ENCODE results near the gene ZBTB17.
"Not testable (repeated sequence)": the region's sequence is repeated elsewhere in the genome, so short reads cannot be mapped to it uniquely, and the experiment has no call there.

The ZBTB17 gene

DNA sequence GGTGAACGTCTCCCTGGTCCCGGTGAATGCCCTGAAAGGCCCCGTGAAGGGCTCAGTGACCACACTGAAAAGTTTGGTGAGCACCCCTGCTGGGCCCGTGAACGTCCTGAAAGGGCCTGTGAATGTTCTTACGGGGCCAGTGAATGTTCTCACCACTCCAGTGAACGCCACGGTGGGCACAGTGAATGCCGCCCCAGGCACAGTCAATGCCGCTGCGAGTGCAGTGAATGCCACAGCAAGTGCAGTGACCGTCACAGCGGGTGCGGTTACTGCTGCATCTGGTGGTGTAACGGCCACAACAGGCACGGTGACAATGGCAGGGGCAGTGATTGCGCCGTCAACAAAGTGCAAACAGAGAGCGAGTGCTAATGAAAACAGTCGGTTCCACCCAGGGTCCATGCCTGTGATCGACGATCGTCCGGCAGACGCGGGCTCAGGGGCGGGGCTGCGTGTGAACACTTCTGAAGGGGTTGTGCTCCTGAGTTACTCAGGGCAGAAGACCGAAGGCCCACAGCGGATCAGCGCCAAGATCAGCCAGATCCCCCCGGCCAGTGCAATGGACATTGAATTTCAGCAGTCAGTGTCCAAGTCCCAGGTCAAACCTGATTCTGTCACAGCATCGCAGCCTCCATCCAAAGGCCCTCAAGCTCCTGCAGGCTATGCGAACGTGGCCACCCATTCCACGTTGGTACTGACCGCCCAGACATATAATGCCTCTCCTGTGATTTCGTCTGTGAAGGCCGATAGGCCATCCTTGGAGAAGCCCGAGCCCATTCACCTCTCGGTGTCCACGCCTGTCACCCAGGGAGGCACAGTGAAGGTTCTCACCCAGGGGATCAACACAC, 41.5 kb downstream of the ZBTB17 start:
- DNase-seq = no peak

DNA sequence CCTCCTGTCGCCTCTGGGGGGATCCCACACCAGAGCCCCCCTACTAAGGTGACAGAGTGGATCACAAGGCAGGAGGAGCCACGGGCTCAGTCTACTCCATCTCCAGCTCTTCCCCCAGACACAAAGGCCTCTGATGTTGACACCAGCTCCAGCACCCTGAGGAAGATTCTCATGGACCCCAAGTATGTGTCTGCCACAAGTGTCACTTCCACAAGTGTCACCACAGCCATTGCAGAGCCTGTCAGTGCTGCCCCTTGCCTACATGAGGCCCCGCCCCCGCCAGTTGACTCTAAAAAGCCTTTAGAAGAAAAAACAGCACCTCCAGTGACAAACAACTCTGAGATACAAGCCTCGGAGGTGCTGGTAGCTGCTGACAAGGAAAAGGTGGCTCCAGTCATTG, 42.2 kb downstream of the ZBTB17 start:
- DNase-seq = no peak

DNA sequence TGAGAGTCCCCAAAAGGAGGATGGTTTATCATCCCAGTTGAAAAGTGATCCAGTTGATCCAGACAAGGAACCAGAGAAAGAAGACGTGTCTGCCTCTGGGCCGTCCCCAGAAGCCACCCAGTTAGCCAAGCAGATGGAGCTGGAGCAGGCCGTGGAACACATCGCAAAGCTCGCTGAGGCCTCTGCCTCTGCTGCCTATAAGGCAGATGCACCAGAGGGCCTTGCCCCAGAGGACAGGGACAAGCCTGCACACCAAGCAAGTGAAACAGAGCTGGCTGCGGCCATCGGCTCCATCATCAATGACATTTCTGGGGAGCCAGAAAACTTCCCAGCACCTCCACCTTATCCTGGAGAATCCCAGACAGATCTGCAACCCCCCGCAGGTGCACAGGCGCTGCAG, 43.3 kb downstream of the ZBTB17 start:
- no peak for DNase-seq

DNA sequence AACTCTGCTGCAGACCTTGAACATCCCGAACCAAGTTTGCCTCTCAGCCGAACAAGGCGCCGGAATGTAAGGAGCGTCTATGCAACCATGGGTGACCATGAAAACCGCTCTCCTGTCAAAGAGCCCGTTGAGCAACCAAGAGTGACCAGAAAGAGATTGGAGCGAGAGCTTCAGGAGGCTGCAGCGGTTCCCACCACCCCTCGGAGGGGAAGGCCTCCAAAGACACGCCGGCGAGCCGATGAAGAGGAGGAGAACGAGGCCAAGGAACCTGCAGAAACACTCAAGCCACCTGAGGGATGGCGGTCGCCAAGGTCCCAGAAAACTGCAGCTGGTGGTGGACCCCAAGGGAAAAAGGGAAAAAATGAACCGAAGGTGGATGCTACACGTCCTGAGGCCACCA, 44.0 kb downstream of the ZBTB17 start:
- no peak for DNase-seq

DNA sequence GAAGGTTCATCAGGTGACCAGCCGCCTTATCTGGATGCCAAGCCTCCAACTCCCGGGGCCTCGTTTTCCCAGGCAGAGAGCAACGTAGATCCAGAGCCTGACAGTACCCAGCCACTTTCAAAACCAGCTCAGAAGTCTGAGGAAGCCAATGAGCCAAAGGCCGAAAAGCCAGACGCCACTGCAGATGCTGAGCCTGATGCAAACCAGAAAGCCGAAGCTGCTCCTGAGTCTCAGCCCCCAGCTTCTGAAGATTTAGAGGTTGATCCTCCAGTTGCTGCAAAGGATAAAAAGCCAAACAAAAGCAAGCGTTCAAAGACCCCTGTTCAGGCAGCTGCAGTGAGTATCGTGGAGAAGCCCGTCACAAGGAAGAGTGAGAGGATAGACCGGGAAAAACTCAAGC, 44.5 kb downstream of the ZBTB17 start:
- DNase-seq = no peak

DNA sequence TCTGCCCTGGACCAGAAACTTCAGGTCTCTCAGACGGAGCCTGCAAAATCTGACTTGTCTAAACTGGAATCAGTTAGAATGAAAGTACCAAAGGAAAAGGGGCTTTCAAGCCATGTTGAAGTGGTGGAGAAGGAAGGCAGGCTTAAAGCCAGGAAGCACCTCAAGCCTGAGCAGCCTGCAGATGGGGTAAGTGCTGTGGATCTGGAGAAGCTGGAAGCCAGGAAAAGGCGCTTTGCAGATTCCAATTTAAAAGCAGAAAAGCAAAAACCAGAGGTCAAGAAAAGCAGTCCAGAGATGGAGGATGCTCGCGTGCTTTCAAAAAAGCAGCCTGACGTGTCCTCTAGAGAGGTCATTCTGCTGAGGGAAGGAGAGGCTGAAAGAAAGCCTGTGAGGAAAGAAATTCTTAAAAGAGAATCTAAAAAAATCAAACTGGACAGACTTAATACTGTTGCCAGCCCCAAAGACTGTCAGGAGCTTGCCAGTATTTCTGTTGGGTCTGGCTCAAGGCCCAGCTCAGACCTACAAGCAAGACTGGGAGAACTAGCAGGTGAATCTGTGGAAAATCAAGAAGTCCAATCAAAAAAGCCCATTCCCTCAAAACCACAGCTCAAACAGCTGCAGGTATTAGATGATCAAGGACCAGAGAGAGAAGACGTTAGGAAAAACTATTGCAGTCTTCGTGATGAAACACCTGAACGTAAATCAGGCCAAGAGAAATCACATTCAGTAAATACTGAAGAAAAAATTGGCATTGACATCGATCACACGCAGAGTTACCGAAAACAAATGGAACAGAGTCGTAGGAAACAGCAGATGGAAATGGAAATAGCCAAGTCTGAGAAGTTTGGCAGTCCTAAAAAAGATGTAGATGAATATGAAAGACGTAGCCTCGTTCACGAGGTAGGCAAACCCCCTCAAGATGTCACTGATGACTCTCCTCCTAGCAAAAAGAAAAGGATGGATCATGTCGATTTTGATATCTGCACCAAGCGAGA, 46.6 kb downstream of the ZBTB17 start:
- DNase-seq = no peak

DNA sequence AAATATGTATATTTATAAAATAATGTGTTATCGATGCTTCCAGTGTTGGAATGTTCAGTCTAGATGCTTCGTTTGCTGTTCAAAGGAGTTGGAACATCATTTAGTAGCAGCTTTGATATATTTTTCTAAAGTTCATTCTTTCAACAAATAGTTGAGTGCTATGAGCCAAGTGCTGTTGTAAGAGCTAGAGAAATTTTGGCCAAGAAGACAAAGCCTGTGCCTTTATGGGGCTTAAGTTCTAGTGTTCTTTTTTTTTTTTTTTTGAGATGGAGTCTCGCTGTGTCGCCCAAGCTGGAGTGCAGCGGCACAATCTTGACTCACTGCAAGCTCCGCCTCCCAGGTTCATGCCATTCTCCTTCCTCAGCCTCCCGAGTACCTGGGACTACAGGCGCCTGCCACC, 49.5 kb downstream of the ZBTB17 start:
- DNase-seq = not testable (repeated sequence)

DNA sequence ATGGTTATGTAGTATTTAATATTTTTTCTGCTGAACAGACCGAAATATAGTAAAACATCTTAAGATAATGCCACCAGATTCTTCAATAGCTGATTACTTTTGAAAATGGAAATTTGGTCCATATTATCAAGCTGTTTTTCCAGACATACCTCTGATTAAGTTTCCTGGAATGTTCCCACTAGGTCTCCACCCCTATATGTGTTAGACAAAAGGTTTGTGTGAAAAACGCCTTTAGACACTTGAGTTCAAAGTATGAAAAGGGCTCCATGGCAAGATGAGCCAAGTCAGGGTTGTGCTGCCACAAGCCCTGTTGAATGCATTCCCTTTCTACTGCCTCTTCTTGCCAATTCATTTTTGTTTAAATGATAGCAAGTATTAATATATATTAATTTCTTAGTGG, 52.7 kb downstream of the ZBTB17 start:
- DNase-seq = no peak

DNA sequence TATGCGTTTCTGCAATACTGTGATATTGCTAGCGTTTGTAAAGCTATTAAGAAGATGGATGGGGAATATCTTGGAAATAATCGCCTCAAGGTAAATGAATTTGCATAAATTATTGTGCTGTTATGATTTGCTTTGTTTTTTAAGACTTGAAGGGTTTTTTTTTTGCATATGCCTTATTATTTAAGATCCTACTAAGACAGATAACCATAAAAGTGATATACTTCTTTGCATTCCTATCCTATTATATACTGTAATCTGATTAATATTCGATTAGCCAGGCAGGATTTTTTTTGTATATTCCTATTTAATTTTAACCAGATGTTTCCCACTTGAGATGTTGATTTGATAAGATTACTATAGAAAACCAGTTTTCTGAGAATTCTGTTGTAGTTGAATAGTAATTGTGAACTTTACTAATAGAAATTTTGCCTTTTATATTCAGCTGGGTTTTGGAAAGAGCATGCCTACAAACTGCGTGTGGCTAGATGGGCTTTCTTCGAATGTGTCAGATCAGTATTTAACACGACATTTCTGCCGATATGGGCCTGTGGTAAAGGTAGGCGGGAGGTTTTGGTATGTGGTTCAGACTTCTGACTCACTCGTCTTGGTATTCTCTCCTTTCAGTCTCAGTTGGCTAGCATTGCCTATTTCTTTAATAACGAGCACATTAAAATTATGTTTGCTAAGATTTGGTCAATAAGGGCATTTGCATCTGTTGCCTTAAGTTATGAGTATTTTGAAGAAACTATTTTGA, 56.8 kb downstream of the ZBTB17 start:
- no peak for DNase-seq

DNA sequence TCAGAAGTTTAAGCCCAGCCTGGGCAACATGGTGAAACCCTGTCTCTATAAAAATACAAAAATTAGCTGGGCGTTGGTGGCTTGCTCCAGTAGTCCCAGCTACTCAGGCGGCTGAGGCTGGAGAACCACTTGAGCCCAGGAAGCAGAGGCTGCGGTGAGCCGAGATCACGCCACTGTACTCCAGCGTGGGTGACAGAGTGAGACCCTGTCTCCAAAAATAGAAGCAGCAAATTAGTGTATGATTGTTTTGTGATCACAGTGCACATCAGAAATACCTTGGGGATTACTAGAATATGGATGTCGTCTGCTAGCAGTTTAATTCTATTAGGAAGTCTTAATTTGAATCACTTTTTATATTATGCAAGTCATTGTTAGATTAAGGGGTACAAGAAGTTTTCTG, 59.0 kb downstream of the ZBTB17 start:
- no peak for DNase-seq

DNA sequence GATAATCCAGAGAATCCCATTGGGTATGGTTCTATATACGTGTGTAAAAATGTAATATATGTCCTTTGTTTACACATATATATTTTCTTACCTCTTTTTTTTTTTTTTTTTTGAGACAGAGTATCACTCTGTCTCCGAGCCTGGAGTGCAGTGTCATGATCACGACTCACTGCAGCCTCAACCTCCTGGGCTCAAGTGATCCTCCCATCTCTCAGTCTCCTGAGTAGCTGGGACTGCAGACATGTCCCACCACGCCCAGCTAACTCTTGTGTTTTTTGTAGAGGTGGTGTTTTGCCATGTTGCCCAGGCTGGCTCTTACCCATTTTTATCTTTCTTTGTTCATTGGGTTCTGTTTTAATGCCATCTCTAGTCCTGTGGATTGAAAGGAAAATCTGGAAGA, 59.5 kb downstream of the ZBTB17 start:
- peak; percentile 37 for DNase-seq

DNA sequence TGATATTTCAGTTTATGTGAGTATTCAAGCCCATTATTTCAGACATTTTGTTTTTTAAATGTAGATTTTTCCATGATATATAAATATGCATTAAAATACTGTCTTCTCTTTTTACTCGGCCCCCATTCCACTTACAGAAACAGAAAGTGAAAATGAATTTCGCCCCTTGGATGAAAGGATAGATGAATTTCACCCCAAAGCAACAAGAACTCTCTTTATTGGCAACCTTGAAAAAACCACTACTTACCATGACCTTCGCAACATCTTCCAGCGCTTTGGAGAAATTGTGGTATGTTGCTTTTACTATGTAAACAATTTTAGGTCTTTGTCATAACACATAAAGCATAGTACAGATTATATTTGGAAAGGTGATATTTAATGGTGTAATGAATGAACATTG, 59.9 kb downstream of the ZBTB17 start:
- no peak for DNase-seq

DNA sequence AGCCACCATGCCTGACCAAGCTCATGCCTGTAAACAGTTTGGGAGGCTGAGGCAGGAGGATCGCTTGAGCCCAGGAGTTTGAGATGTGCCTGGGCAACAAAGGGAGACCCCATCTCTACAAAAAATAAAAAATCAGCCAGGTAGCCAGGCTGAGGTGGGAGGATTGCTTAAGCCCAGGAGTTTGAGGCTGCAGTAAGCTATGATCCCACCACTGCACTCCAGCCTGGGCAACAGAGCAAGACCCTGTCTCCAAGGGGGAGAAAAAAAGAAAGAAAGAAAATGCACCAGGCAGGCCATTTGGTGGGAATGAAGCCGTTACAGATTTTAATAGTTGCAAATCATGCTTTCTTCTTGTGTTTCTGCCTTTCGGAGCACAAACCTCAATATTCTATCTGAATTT, 62.3 kb downstream of the ZBTB17 start:
- DNase-seq = not testable (repeated sequence)

DNA sequence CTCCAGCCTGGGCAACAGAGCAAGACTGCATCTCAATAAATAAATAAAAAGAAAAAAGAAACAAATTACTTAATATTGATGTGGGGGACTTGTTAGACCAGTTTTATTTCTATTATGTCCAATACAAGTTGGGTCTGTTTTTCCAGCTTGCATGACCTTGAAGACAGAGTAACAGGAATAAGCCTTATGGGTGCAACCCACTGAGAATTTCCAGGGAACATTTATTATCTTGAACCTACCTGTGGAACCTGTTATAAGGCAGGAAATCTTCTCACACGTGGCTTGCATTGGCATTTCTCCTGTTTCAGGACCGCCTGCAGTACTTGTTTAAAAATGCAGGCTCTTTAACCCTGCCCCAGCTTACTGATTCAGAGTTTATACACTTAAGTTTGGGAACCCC, 64.0 kb downstream of the ZBTB17 start:
- no peak for DNase-seq

DNA sequence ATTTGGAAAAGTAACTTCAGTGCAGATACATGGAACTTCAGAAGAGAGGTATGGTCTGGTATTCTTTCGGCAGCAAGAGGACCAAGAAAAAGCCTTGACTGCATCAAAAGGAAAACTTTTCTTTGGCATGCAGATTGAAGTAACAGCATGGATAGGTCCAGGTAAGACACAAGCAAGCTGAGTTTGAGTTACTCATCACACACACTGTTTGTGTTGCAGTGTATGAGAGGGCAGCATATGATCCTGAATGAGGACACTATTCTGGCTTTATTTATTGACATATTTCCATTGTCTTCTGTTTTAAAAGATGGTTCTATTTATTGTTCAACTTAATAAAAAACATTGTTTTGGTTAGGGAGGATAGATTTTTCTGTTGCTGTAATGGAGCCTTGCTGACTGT, 64.8 kb downstream of the ZBTB17 start:
- DNase-seq = no peak

DNA sequence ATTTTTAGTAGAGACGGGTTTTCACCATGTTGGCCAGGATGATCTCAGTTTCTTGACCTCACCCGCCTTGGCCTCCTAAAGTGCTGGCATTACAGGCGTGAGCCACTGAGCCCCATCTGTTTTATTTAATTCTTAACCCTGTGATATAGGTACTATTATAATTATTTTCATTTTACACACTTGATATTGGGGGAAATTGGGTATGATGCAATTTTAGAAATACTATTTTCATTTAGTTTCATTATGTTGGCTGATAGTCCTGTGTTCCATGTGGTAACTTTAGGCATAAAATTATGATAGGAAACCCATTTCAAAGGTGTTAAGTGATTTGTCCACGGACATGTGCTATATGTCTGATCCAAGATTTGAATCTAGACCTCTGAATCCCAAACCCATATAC, 67.3 kb downstream of the ZBTB17 start:
- DNase-seq = no peak

DNA sequence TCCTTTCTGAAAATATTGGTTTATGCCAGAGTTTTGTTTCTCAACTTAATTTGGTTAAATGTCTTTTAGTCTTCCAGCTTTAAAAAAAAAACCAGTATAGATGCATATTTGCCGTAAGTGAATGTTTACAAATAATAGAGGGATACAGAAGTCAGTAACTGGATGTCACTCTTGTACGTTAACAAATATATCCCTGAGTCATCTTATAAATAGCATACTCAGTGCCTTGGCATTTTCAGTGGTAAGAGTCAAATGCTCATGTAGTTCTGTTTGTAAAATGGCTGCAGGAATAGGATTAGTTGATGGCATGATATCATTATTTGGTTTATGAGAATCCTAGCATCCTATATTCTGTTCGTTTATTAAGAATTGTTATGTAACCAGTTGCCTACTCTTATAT, 73.0 kb downstream of the ZBTB17 start:
- no peak for DNase-seq

DNA sequence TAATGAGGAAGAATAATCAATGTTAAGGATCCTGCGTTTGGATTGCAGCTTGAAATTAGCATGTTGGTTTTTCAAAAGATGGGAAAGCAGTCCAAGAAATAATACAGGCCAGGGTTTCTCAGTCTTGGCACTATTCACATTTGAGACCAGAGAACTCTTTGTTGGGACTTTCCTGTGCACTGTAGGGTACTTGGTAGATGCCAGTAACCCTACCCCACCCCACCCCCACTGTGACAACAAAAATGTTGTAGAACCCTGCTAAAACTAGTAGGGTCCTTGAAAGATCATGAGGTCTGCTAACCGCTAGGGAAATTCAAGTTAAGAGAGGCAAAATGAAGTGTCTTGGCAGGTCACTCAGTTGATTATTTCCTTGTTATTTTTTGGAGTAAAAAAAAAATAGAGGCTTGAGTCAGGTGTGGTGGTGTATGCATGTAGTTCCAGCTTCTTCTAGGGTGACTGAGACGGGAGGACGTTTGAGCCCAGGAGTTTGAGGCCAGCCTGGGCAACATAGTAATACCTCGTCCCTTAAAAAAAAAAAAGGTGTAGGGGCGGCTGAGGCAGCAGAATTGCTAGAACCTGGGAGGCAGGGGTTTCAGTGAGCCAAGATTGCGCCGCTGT, 75.1 kb downstream of the ZBTB17 start:
- no peak for DNase-seq

DNA sequence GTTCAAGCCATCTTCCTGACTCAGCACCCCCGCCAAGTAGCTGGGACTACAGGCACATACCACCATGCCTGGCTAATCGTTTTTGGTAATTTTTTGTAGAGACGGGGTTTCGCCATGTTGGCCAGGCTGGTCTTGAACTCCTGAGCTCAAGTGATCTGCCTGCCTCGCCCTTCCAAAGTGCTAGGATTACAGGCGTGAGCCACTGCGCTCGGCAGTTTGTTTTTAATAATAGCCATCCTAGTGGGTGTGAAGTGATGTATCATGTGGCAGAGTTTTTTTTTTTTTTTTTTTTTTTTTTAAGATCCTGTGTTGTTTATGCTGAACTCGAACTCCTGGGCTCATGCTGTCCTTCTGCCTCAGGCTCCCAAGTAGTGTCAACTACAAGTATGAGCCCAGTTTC, 76.6 kb downstream of the ZBTB17 start:
- no peak for DNase-seq

DNA sequence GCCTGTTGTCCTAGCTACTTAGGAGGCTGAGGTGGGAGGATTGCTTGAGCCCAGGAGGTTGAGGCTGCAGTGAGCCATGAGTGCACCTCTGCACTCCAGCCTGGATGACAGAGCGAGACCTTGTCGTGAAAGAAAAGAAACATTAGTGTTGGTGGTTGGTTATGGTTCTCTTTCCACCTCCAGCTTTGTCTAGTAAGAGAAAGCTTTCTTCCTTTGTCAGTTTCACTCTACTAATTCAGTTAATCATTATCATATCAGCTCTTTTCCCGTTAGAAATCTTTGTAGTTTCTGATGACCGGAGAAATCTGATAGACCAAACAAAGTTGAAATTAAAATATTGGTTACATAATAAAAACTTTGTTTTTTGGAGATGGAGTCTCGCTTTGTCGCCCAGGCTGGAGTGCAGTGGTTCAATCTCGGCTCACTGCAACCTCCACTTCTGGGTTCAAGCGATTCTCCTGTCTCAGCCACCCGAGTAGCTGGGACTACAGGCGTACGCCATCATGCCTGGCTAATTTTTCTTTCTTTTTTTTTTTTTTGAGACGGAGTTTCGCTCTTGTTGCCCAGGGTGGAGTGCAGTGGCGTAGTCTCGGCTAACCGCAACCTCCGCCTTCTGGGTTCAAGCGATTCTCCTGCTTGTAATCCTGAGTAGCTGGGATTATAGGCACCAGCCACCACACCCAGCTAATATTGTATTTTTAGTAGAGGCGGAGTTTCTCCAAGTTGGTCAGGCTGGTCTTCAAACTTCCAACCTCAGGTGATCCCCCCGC, 78.9 kb downstream of the ZBTB17 start:
- not testable (repeated sequence) for DNase-seq

DNA sequence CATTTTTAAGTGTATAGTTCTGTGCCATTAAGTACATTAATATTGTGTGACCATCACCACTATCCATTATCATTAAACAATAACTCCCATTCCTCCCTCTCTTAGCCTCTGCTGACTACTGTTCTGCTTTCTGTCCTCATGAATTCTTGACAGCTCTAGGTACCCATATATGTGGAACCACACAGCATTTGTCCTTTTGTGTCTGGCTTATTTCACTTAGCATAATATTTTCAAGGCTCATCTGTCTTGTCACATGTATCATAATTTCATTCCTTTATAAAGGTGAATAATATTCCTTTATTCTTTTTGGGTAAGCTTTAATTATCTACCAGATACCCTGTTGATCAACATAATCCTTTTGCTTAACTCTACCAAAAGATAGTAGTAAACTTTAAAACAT, 80.7 kb downstream of the ZBTB17 start:
- no peak for DNase-seq
